ENCODE results near the gene NTRK1.
A peak's percentile ranks its signal among the peaks of the same experiment; 100 is the strongest.

NTRK1 gene

GRCh38 chr1:156920233-156921052, 59.8 kb downstream of the NTRK1 start, which contains the start of gene LRRC71:
LRRC71 (plus strand) TSS chr1:156920632; CDS start chr1:156920804, 172 bp downstream.
- DNase-seq: peak; percentile 83

DNA sequence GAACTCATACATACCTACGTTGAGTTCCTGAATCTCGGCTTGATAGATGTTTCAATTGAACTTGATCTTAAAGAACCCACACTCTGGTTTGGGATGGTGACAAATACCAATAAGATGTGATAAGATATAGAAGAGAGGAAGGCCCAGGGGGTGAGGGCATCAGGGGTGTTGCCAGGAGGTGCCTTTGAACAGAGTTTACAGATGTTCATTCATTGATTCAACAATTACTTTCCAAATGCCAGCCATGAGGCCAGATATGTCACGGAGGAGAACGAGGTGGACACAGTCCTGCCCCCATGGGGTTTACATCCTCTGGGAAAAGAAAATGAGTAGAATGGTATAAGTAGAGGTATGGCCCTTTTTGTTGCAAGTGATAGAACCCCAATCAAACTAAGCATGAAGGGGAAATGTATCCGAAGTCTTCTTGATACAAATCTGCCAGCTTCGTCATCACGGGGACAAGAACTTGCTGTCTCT, 60.4 kb downstream of the NTRK1 start:
- DNase-seq: no peak

GRCh38 chr1:156922986-156923669, 62.5 kb downstream of the NTRK1 start:
- DNase-seq: no peak

DNA sequence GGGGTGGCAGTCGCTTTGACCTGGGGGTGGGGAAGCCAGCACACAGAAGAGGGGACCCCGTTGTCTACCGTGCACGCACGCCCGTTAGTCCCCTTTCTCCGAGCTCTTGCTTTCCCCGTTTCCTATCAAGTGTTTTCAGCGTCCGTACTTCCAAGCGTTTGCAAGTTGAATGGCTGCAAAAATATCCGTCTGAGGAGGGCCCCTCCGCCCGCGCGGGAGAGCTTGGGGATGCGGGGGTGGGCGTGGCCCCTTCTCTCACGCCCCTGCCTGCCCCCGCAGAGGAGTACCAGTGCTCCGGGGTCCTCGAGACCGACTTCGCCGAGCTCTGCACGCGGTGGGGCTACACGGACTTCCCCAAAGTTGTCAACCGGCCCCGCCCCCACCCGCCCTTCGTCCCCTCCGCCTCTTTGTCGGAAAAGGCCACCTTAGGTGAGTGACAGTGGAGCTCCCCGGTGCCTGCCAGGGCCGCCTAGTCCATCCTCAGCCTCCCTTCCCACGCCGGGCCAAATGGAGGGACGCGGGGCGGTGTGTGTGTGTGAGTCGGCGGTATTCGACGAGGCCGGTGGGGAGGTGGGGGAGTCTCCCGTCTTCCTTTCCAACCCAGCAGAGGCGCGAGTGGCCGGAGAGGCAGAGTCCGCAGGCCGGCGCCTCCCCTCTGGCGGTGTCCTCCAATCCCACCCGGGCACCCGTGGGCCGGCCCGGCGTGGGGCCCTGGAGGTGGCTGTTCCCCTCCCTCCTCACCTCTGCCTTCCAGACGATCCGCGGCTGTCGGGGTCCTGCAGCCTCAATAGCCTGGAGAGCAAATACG, 63.2 kb downstream of the NTRK1 start:
- DNase-seq: no peak

- DNase-seq: no peak
Measured at GRCh38 chr1:156924478-156925153, 64.0 kb downstream of the NTRK1 start.

GRCh38 chr1:156925154-156926010, 64.7 kb downstream of the NTRK1 start:
- peak; percentile 10 for DNase-seq

DNA sequence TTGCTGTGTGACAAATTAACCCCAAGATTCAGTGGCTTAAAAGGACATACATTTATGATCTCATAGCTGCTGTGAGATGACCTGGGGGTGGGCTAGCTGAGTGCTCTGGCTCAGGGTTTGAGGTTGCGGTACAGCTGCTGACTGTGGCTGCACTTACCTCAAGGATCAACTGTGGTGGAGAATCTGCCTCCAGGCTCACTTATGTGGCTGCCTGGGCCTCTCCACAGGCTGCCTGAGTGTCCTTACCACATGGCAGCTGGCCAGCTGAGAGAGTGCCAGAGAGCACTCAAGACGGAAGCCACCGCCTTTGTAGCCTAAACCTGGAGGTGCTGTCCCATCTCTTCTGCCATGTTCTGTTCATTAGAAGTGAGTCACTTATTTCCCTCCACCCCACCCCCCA, 65.5 kb downstream of the NTRK1 start:
- DNase-seq: peak; percentile 58

- DNase-seq: peak; percentile 4
Measured at GRCh38 chr1:156926695-156927094, 66.0 kb downstream of the NTRK1 start.

- DNase-seq: peak; percentile 81
Measured at GRCh38 chr1:156927215-156928042, 66.8 kb downstream of the NTRK1 start.

- no peak for DNase-seq
Measured at GRCh38 chr1:156928043-156928602, 67.5 kb downstream of the NTRK1 start.

DNA sequence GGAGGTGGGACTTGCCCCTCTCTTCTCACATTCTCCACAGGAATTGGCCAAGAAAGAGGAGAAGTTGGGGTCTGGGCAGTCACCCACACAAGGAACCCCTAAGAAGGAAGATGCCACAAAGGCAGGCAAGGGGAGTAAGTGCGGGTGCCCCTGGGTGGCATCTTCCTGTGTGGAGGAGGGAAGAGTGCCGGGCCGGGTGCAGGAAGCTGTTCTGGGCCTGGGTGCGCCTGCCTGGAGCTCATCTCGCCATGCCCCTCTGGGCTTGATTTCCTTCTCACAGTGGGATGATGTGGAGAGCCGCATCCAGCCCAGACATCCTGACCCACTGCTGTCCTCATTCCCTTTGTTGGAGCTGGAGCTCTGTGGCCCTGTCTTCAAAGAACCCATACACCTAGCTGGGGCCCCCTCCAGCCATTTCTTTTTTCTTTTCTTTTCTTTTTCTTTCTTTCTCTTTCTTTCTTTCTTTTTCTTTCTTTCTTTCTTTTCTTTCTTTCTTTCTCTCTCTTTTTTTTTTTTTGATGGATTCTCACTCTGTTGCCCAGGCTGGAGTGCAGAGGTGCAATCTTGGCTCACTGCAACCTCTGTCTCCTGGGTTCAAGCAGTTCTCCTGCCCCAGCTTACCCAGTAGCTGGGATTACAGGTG, 69.1 kb downstream of the NTRK1 start:
- no peak for DNase-seq

GRCh38 chr1:156930483-156930882, 69.8 kb downstream of the NTRK1 start:
- peak; percentile 15 for DNase-seq
